ENCODE results near the gene TBC1D5. TPM values are rescaled to one million over a fixed set of nuclear protein-coding genes. Genes with fewer than 3 reads are reported as not detected.

Gene TBC1D5
- total RNA-seq, 1 donor from 2014 or later: 48.1 TPM

DNA sequence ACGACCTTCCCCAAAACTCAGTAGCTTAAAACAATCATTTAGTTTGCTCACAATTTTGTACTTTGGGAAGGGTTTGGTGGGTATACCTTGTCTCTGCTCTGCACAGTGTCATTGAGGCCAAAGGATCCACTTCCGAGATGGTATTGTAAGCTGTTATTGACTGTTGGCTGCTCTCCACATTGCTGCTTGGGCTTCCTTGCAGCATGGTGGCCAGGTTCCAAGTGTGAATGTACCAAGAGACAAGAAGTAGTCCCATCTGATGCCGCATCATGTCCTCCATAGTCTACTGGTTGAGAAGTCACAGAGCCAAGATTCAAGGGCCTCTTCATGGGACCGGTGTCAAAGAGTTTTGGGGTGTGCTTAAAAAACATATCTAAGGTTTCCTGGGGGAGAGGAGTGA, 589.2 kb downstream of the TBC1D5 start:
- Histone ChIP-seq H3K9me3 (no peaks in the 10 kb centered on the region), H3K27me3 (no peaks in the 10 kb centered on the region), H3K27ac (no peak overlapping the region), H3K4me3 (no peak overlapping the region), H3K4me1 (no peaks in the 10 kb centered on the region), H3K36me3 (peaks cover 0 to 39% of the 10 kb centered on the region in 2 donors)
- DNase-seq (ENCODE audit: extremely low spot score in 2 of 2): no peak
- intact Hi-C loops (cut with DNase I): no loop called here
- TF ChIP-seq POLR2A (IDR thresholded peaks at IDR 0.05) (no peak), POLR2AphosphoS5 (IDR thresholded peaks at IDR 0.05; ENCODE audit: insufficient read depth in 1 of 2, low read depth in 1 of 2) (no peak)
- TF ChIP-seq, protein P1, sequence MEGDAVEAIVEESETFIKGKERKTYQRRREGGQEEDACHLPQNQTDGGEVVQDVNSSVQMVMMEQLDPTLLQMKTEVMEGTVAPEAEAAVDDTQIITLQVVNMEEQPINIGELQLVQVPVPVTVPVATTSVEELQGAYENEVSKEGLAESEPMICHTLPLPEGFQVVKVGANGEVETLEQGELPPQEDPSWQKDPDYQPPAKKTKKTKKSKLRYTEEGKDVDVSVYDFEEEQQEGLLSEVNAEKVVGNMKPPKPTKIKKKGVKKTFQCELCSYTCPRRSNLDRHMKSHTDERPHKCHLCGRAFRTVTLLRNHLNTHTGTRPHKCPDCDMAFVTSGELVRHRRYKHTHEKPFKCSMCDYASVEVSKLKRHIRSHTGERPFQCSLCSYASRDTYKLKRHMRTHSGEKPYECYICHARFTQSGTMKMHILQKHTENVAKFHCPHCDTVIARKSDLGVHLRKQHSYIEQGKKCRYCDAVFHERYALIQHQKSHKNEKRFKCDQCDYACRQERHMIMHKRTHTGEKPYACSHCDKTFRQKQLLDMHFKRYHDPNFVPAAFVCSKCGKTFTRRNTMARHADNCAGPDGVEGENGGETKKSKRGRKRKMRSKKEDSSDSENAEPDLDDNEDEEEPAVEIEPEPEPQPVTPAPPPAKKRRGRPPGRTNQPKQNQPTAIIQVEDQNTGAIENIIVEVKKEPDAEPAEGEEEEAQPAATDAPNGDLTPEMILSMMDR (IDR thresholded peaks at IDR 0.05): no peak

DNA sequence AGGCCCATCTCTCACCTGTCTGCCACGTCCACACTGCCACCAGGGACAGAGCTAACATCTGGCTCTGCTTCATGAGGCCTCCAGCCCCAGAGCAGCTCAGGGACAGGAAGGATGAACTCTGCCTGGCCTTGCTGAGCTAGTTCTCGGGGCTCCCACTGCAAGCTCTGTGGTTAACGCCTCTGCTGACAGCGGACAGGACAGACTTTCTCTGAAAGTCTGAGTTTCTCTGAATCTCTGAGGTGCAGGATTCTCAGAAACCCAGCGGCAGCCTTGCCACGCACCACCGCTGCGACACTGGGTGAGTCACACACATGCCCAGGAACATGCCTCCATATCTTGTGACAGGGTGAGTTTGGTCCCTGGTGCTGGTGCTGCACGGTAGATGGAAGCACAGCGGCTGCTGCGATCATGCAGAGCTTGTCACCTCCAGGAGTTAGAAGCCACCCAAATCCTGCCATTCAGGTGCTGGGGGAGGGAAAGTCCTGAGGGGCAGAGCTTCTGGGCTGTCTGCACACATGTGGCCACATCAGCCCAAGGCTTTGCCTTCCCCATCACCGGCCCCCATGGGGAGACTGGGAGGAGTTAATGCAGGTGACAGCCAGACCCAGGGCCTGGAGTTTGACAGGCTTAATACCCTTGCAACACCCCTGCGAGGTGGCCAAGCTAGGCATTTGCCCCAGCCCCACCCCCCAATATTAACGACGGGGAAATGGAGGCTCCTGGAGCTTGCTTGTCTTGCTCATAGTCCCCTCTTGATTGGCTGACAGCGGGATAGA, 590.6 kb downstream of the TBC1D5 start:
- no peak overlapping the region for H3K27ac ChIP-seq
- DNase-seq (ENCODE audit: extremely low spot score in 2 of 2): no peak
- H3K4me3 ChIP-seq: no peak overlapping the region
- peaks cover 0 to 33% of the 10 kb centered on the region in 2 donors for H3K36me3 ChIP-seq
- no peaks in the 10 kb centered on the region for H3K27me3 ChIP-seq
- intact Hi-C loops (cut with DNase I): no loop called here
- H3K9me3 ChIP-seq: no peaks in the 10 kb centered on the region
- H3K4me1 ChIP-seq: no peaks in the 10 kb centered on the region
- TF ChIP-seq POLR2AphosphoS5 (IDR thresholded peaks at IDR 0.05; ENCODE audit: insufficient read depth in 1 of 2, low read depth in 1 of 2): peak in 1 of 2 donors; percentile 16
- TF ChIP-seq, protein P1 (IDR thresholded peaks at IDR 0.05): no peak

DNA sequence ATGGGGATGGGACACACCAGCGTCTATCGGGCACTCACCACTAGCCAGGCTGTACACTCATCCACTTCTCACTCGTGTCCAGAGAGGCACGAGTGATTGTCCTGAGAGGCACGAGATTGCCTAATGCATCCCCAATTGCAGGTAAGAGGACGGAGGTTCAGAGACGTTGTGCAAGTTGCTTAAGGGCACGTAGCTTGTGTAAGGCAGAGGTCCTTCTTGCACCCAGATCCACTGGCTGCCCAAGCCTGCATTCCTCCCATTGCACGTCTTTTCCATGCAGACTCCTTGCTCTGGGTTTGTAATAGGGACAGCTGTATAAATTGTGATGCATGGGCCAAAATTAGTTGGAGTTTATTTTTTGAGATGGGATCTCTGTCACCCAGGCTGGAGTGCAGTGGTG, 593.4 kb downstream of the TBC1D5 start:
- Histone ChIP-seq H3K27ac (no peak overlapping the region), H3K27me3 (no peaks in the 10 kb centered on the region), H3K4me3 (no peak overlapping the region), H3K36me3 (peaks cover 0 to 12% of the 10 kb centered on the region in 2 donors), H3K4me1 (no peaks in the 10 kb centered on the region), H3K9me3 (no peaks in the 10 kb centered on the region)
- intact Hi-C loops (cut with DNase I): no loop called here
- TF ChIP-seq POLR2AphosphoS5 (IDR thresholded peaks at IDR 0.05; ENCODE audit: insufficient read depth in 1 of 2, low read depth in 1 of 2) (no peak), POLR2A (IDR thresholded peaks at IDR 0.05) (no peak)
- TF ChIP-seq, protein P1 (IDR thresholded peaks at IDR 0.05): no peak
- DNase-seq (ENCODE audit: extremely low spot score in 2 of 2): no peak

DNA sequence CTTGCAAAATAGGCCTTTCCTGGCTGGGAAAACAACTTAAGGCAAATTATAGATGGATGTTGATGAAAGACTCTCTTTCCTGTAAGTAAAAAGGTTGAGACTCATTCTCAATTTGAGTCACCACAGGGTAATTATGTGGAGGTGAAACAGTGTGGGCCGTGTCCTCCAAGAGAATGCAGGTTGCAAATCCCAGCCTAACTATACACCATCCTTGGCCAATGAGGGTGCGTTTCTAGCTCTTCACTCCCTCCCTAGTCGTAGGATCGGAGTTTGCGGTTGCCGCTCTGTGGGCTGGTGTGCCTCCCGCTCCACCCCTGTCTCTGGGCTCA, 597.8 kb downstream of the TBC1D5 start:
- no peak for DNase-seq (ENCODE audit: extremely low spot score in 2 of 2)
- intact Hi-C loops (cut with DNase I): no loop called here
- TF ChIP-seq, protein P1 (IDR thresholded peaks at IDR 0.05): no peak
- H3K9me3 ChIP-seq: no peaks in the 10 kb centered on the region
- H3K27ac ChIP-seq: no peak overlapping the region
- H3K27me3 ChIP-seq: no peaks in the 10 kb centered on the region
- H3K4me3 ChIP-seq: no peak overlapping the region
- H3K4me1 ChIP-seq: no peaks in the 10 kb centered on the region
- H3K36me3 ChIP-seq: no peaks in the 10 kb centered on the region

DNA sequence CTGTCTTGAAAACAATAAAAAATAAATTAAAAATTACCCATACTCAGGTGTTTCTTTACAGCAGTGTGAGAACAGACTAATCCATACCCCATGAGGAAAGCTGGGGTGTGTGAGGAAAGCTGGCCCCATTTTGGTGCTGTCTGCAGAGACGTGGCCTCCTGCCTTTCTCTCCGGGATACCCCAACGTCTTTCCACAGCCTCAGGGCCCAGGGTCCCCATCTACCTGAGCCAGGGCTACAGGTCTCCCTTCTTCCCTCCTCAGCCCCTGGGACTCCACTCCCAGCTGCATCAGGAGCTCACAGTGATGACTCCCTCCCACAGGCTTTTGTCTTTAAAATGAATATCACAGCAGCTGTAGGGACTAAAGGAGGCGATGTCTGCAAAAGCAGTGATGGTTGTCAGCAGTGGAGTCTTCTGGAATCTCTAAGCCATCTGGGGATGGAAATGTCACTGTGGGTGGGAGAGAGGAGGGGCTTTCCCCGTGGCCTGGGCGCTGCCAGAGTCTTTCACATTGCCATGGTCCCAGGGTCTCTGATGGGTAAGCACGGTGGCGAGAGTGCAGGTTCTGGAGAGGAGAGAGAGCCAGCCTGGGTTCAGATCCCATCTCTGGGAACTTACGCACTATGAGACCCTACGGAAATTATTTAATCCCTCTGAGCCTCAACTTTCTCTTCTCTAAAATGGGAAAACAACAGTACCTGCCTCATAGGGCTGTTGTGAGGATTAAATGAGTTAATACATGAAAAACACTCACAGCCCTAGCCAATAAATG, 598.4 kb downstream of the TBC1D5 start:
- H3K27ac ChIP-seq: no peak overlapping the region
- no peaks in the 10 kb centered on the region for H3K27me3 ChIP-seq
- no peaks in the 10 kb centered on the region for H3K4me1 ChIP-seq
- H3K36me3 ChIP-seq: no peaks in the 10 kb centered on the region
- H3K4me3 ChIP-seq: no peak overlapping the region
- no peak for DNase-seq (ENCODE audit: extremely low spot score in 2 of 2)
- no peaks in the 10 kb centered on the region for H3K9me3 ChIP-seq
- TF ChIP-seq, protein P1 (IDR thresholded peaks at IDR 0.05): no peak
- TF ChIP-seq POLR2AphosphoS5 (IDR thresholded peaks at IDR 0.05; ENCODE audit: insufficient read depth in 1 of 2, low read depth in 1 of 2): no peak
- TF ChIP-seq POLR2A (IDR thresholded peaks at IDR 0.05): no peak
- intact Hi-C loops (cut with DNase I): no loop called here

All from vagina (tissue), 2 donors.